GM21367 (cell line): ENCODE measurements around the gene VARS1.
"Not testable (repeated sequence)": the region's sequence is repeated elsewhere in the genome, so short reads cannot be mapped to it uniquely, and the experiment has no call there.

Experiments used
- ATAC-seq: cut with Tn5 transposase; IDR thresholded peaks from one replicate; pipeline ENCODE4 v1.9.1; 2021; ENCODE audit not compliant: unreplicated experiment

VARS1 gene

GRCh38 chr6:31795616-31796298 is at the start of gene VARS1:
VARS1 (minus strand) TSS chr6:31795752; CDS start chr6:31795217, 535 bp downstream.
- ATAC-seq = peak; percentile 63

GRCh38 chr6:31844507-31844906 is 49.0 kb upstream of the VARS1 start:
- ATAC-seq = no peak

- ATAC-seq = no peak
Observed at GRCh38 chr6:31842053-31842452, 46.5 kb upstream of the VARS1 start.

- not testable (repeated sequence) for ATAC-seq
Observed at GRCh38 chr6:31839779-31840126, 44.2 kb upstream of the VARS1 start.

GRCh38 chr6:31838968-31839367 is 43.4 kb upstream of the VARS1 start:
- ATAC-seq = no peak

GRCh38 chr6:31838114-31838553 is 42.6 kb upstream of the VARS1 start:
- ATAC-seq = not testable (repeated sequence)

- no peak for ATAC-seq
Observed at GRCh38 chr6:31837369-31838113, 42.0 kb upstream of the VARS1 start.

GRCh38 chr6:31836474-31837368 is 41.2 kb upstream of the VARS1 start:
- ATAC-seq = no peak

- no peak for ATAC-seq
Observed at GRCh38 chr6:31836047-31836473, 40.5 kb upstream of the VARS1 start.

- no peak for ATAC-seq
Observed at GRCh38 chr6:31834367-31835250, 39.1 kb upstream of the VARS1 start.

GRCh38 chr6:31831350-31832215 is 36.0 kb upstream of the VARS1 start:
- ATAC-seq = no peak

GRCh38 chr6:31830886-31831335 is 35.4 kb upstream of the VARS1 start:
- no peak for ATAC-seq

GRCh38 chr6:31829633-31830283 is 34.2 kb upstream of the VARS1 start:
- ATAC-seq = no peak

GRCh38 chr6:31827286-31828079 is 31.9 kb upstream of the VARS1 start, which contains the start of gene HSPA1B:
HSPA1B (plus strand) TSS chr6:31827738; CDS start chr6:31827951, 213 bp downstream.
- peak; percentile 54 for ATAC-seq

GRCh38 chr6:31826793-31827285 is 31.3 kb upstream of the VARS1 start:
- no peak for ATAC-seq

- ATAC-seq = no peak
Observed at GRCh38 chr6:31825553-31825952, 30.0 kb upstream of the VARS1 start.

- not testable (repeated sequence) for ATAC-seq
Observed at GRCh38 chr6:31823592-31824196, 28.1 kb upstream of the VARS1 start.
